DLD1 (cell line): Measurements from ENCODE around the gene IL3RA.
"Not testable (repeated sequence)": the region's sequence is repeated elsewhere in the genome, so short reads cannot be mapped to it uniquely, and the experiment has no call there.

Source experiments
- in situ Hi-C: cut with HindIII; loops from 2 replicates; pipeline ENCODE4 v1.10.0; 2017; ENCODE audit warnings: low sequenced_read_pairs

Gene IL3RA

DNA sequence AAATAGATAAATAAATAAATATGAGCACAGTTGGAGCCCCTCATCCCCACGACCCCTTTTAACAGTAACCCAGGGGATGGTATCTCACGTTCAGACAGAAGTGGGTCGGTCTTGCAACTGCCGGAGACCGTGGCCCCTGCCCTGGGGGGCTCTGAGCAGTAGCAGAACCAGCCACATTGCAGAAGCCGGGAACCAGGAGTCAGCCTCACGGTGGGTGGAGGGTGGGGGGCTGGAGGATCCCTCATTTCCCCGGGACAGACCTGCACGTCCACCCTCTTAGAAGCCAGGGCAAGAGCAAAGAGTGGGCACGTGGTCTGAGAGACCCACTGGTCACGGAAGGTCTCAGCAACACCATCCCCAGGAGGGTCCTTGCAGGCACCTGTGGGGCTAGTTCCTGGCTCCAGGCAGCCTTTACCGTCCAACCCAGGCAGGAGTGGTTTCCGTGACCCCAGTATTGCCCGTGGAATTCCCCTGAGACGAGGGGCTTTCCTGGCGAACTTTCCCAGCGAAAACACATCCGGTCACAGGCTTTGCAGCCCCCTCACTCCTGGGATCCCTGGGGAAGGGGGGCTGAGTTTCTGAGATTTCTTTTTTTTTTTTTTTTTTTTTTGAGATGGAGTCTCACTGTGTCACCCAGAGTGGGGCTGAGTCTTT is 8.8 kb upstream of the IL3RA start:
- in situ Hi-C loops = no loop called here

DNA sequence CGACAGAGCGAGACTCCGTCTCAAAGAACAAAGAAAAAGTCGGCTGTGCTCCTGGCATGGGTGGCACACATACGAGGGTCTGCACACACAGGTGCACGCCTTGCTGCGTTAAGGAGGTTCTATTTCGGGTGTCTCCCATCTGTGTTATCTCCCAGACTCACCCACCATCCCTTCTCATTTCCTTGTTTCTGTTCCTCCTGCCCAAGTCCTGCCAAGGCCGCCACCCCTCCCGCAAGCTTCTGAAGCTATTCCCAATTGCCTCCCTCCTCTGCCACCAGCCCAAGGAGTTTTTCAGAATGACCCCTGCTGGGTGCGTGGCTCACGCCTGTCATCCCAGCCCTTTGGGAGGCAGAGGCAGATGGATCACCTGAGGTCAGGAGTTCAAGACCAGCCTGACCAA is 6.0 kb upstream of the IL3RA start:
- in situ Hi-C loops = no loop called here

- in situ Hi-C loops = not testable (repeated sequence)
Observed at GRCh38 chrX:1332433-1332832, 4.2 kb upstream of the IL3RA start.

DNA sequence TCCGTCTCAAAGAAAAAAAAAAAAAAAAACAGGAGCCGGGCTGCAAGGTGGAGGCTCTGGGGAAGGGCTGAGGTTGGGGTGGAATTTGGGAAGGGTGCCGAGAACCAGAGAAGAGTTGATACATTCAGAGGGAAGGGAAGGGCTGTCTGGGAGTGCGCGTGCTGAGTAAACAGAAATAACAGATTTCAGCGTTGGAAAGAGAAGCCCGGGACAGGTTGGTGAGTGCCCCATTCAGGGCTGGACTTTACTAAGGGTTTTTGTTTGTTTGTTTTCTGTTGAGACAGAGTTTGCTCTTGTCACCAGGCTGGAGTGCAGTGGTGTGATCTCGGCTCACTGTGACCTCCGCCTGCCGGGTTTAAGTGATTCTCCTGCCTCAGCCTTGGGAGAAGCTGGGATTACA is 1.7 kb upstream of the IL3RA start:
- in situ Hi-C loops = no loop called here

DNA sequence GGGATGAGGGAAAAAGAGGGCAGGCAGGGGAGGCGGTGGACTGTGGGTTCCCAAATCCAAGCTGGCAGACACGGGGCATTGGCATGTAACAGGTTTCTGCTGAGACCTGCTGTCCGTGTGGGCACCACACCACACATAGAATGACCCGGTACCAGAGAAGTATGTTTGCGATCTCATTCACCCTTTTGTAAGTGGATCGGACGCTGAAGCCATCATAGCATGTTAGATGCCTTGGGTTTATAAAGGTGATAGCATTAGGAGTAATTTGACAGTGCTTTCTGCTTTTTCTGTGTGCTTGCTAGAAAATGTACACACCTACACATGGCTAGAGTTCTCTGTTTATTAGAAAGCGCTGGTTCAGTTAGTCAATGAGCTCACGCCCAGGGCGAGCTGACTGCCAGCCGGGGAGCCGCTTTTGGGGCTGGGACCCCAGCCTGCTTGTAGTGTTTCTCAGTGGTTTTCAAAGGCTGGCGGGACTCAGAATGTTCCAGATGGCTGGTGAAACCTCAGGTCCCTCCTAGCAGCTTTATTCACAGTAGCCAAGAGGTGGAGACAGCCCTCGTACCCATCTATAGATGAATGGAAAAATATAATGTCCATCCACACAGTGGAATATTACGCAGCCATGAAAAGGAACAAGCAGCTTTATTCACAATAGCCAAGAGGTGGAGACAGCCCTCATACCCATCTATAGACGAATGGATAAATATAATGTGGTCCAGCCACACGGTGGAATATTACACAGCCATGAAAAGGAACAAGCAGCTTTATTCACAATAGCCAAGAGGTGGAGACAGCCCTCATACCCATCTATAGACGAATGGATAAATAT is 579 bp downstream of the IL3RA start:
- in situ Hi-C loops = no loop called here

- in situ Hi-C loops = no loop called here
Observed at GRCh38 chrX:1341545-1342184, 5.1 kb downstream of the IL3RA start.

GRCh38 chrX:1349606-1350005 is 13.0 kb downstream of the IL3RA start:
- in situ Hi-C loops = not testable (repeated sequence)

DNA sequence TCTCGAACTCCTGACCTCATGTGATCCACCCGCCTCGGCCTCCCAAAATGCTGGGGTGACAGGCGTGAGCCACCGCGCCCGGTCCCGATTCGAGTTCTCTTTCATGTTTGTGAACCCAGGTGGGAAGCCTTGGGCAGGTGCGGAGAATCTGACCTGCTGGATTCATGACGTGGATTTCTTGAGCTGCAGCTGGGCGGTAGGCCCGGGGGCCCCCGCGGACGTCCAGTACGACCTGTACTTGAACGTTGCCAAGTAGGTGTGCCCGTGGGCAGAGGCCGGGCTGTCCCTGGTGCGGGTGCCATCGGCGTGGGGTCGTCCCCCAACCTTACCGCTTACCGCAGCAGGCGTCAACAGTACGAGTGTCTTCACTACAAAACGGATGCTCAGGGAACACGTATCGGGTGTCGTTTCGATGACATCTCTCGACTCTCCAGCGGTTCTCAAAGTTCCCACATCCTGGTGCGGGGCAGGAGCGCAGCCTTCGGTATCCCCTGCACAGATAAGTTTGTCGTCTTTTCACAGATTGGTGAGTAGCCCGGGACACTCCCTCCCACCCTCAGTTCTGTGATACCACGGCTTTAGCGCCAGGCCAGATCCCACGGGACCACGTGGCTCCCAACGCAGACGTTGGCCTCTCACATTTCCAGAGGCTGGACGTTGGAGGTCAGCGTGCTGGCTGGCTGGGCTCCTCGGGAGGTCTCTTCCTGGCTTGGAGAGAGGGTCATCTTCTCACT is 15.6 kb downstream of the IL3RA start:
- in situ Hi-C loops = no loop called here

DNA sequence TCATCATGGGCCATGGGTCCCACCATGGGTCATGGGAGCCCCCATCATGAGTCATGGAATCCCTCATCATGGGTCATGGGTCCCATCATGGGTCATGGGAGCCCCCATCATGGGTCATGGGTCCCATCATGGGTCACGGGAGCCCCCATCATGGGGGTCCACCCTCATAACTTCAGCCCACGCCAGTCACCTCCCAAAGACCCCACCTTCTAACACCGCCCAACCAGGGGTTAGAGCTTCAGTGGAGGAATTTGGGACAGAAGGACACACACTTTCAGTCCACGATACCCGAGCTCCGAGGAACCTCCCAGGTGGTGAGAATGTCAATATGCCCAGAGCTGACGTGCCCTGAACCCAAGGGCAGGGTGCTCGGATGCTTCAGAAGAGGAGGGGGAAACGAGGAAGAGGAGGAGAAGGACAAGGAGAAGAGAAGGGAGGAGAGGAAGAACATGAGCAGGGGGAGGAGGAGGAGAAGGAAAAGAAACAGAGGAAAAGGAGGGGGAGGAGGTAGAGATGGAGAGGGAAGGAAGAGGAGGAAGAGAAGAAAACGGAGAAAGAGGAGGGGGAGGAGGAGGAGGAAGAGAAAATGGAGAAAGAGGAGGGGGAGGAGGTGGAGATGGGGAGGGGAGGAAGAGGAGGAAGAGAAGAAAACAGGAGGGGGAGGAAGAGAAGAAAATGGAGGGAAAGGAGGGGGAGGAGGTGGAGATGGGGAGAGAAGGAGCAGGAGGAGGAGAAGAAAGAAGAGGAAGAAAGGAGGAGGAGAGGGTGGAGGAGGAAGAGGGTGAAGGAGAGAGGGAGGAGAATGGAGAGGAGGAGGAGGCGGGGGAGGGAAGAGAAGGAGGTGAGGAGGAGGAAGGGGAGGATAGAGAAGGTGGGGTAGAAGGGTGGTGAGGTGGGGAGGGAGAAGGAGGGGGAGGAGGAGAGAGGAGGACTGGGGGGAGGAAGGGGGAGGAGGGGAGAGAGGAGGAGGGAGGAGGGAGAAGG is 17.7 kb downstream of the IL3RA start:
- in situ Hi-C loops = no loop called here

DNA sequence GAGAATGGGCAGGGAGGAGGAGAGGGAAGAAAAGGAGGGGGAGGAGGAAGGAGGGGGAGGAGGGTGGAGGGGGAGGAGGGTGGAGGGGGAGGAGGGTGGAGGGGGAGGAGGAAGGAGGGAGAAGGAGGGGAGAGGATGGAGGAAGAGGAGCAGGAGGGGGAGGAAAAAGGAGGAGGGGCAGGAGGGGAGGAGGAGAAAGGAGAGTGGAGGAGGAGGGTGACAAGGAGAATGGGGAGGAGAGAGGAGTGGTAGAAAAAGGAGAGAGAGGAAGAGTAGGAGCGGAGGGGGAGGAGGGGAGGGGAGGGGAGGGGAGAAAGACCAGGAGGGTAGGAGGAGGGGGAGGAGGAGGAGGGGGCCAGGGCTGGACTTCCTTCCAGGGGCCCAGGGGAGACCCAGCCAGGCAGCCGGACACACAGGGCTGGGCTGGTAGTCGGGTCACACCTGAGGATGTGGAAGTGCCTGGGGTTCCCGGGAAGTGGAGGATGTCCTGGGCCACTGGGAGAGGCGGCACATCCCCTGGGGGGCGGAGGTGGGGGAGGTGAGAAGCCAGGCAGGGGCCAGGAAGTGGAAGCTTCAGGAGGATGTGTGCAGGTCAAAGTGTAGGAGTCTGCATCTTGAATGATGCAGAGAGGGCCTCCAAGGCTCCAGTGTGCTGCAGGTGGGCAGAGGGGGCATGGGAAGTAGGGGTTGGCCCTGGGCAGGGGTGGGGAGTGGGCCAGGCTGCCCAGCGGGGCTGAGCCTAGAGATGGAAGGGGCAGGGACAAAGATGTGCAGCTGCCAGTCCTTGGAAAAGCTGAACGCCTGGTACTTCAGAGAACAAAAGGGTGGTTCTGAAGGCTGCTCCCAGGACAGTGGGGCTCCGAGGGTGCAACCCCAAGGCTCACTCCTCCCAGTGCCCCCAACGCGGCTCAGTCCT is 18.8 kb downstream of the IL3RA start:
- in situ Hi-C loops = no loop called here

DNA sequence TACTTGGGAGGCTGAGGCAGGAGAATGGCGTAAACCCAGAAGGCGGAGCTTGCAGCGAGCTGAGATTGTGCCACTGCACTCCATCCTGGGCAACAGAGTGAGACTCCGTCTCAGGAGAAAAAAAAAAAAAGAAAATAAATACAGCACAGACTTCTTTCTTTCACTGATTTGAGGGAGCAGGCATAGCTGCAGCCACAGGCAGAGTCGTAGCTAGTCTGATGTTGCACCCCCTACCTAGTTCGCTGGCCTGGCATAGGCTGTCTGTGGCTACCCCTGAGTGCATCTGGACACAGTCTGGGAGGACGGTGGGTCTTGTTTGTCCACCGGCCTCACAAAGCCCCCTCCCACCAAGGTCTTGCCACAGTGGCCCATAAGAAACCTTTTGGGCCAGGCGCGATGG is 21.4 kb downstream of the IL3RA start:
- in situ Hi-C loops = no loop called here

GRCh38 chrX:1358793-1359476 is 22.4 kb downstream of the IL3RA start:
- in situ Hi-C loops = no loop called here

GRCh38 chrX:1359477-1359873 is 22.9 kb downstream of the IL3RA start:
- in situ Hi-C loops = no loop called here

DNA sequence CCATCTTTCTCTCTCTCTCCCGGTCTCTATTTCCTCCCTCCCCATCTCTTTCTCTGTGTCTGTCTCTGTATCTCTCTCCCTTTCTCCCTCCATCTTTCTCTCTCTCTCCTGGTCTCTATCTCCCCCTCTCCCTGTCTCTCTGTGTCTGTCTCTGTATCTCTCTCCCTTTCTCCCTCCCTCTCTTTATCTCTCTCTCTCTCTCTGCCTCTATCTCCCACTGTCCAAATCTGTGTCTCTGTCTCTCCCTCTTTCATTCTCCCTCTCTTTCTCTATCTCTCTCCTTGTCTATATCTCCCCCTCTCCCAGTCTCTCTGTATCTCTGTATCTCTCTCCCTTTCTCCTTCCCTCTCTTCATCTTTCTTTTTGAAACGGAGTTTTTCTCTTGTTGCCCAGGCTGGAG is 23.6 kb downstream of the IL3RA start:
- in situ Hi-C loops = no loop called here

DNA sequence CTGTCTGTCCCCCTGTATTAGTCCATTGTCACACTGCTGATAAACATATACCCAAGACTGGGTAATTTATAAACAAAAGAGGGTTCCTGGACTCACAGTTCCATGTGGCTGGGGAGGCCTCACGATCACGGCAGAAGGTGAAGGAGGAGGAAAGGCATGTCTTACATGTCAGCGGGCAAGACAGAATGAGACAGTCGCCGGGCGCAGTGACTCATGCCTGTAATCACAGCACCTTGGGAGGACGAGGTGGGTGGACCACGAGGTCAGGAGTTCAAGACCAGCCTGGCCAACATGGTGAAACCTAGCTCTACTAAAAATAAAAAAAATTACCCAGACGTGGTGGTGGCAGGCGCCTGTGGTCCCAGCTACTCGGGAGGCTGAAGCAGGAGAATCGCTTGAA is 24.7 kb downstream of the IL3RA start:
- in situ Hi-C loops = no loop called here

DNA sequence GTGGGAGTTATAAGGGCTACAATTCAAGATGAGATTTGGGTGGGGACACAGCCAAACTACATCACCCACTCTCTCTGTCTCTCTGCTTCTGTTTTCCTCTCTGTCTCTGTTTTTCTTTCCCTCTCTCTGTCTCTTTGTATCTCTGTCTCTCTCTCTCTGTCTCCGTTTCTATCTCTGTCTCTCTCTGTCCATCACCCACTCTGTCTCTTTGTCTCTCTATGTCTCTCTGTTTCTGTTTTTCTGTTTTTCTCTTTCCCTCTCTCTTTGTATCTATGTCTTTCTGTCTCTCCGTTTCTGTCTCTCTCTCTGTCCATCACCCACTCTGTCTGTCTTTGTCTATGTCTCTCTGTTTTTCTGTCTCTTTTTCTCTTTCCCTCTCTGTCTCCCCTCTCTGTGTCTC is 25.3 kb downstream of the IL3RA start:
- in situ Hi-C loops = no loop called here

GRCh38 chrX:1366363-1366762 is 29.8 kb downstream of the IL3RA start:
- in situ Hi-C loops = not testable (repeated sequence)

- in situ Hi-C loops = no loop called here
Observed at GRCh38 chrX:1368385-1368698, 31.8 kb downstream of the IL3RA start.

GRCh38 chrX:1378306-1378759 is 41.7 kb downstream of the IL3RA start:
- in situ Hi-C loops = no loop called here
